ENCODE measurements around the gene GFOD1.
"Not testable (repeated sequence)": the region's sequence is repeated elsewhere in the genome, so short reads cannot be mapped to it uniquely, and the experiment has no call there.

The GFOD1 gene

GRCh38 chr6:13445005-13445743 is 42.2 kb downstream of the GFOD1 start:
- H3K4me3 ChIP-seq (ENCODE audit: low read depth, low read length): no peak overlapping the region
- TF ChIP-seq, protein P1, sequence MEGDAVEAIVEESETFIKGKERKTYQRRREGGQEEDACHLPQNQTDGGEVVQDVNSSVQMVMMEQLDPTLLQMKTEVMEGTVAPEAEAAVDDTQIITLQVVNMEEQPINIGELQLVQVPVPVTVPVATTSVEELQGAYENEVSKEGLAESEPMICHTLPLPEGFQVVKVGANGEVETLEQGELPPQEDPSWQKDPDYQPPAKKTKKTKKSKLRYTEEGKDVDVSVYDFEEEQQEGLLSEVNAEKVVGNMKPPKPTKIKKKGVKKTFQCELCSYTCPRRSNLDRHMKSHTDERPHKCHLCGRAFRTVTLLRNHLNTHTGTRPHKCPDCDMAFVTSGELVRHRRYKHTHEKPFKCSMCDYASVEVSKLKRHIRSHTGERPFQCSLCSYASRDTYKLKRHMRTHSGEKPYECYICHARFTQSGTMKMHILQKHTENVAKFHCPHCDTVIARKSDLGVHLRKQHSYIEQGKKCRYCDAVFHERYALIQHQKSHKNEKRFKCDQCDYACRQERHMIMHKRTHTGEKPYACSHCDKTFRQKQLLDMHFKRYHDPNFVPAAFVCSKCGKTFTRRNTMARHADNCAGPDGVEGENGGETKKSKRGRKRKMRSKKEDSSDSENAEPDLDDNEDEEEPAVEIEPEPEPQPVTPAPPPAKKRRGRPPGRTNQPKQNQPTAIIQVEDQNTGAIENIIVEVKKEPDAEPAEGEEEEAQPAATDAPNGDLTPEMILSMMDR (IDR thresholded peaks at IDR 0.05; ENCODE audit: insufficient read depth, low read depth, low read length, missing control alignments): no peak
- DNase-seq (ENCODE audit: low read depth): no peak

DNA sequence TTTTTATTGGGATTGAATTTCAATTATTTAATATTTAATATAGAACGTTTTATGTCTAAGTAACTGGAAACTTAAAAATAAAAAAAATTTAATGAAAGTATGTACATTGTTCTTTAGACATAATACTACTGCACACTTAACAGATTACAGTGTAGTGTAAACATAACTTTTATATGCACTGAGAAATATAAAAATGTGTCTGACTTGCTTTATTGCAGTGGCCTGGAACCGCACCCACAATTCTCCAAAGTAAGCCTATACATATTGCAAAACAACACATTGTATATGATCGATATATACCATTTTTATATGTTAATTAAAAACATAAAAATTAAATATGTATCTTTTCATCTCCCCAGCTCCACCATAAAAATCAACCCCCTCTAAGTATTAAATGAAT is 42.8 kb downstream of the GFOD1 start:
- TF ChIP-seq, protein P1 (IDR thresholded peaks at IDR 0.05; ENCODE audit: insufficient read depth, low read depth, low read length, missing control alignments): no peak
- no peak overlapping the region for H3K4me3 ChIP-seq (ENCODE audit: low read depth, low read length)
- DNase-seq (ENCODE audit: low read depth): no peak

DNA sequence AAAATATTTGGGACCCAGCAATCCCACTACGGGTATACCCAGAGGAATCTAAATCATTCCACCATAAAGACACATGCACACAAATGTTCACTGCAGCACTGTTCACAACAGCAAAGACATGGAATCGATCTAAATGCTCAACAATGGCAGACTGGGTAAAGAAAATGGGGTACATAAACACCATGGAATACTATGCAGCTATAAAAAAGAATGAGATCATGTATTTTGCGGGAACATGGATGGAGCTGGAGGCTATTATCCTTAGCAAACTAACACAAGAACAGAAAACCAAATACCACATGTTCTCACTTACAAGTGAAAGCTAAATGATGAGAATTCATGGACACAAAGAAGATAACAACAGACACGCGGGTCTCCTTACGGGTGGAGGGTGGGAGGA is 43.4 kb downstream of the GFOD1 start:
- DNase-seq (ENCODE audit: low read depth); H3K4me3 ChIP-seq (ENCODE audit: low read depth, low read length): not testable (repeated sequence)

DNA sequence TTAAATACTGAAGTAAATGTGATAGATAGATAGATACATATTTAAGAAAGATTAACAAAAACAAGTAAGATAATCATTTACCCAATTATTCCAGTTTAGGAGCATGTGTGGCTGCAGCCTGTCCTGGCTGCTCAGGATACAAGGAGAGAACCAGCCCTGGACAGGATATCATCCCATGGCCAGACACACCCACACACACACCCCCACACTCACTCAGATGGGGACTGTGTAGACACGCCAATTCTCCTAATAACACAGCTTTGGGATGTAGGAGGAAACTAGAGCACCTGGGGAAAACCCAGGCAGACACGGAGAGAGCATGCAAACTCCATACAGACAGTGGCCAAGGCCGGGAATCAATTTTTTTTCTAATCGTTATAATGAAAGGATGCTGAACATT is 45.6 kb downstream of the GFOD1 start:
- no peak overlapping the region for H3K4me3 ChIP-seq (ENCODE audit: low read depth, low read length)
- no peak for DNase-seq (ENCODE audit: low read depth)
- TF ChIP-seq, protein P1 (IDR thresholded peaks at IDR 0.05; ENCODE audit: insufficient read depth, low read depth, low read length, missing control alignments): no peak

- no peak overlapping the region for H3K4me3 ChIP-seq (ENCODE audit: low read depth, low read length)
- no peak for DNase-seq (ENCODE audit: low read depth)
- TF ChIP-seq, protein P1 (IDR thresholded peaks at IDR 0.05; ENCODE audit: insufficient read depth, low read depth, low read length, missing control alignments): no peak
Observed at GRCh38 chr6:13439644-13440043, 47.8 kb downstream of the GFOD1 start.

- TF ChIP-seq, protein P1 (IDR thresholded peaks at IDR 0.05; ENCODE audit: insufficient read depth, low read depth, low read length, missing control alignments): no peak
- no peak overlapping the region for H3K4me3 ChIP-seq (ENCODE audit: low read depth, low read length)
- no peak for DNase-seq (ENCODE audit: low read depth)
Observed at GRCh38 chr6:13438126-13438525, 49.3 kb downstream of the GFOD1 start.

- no peak overlapping the region for H3K4me3 ChIP-seq (ENCODE audit: low read depth, low read length)
- TF ChIP-seq, protein P1 (IDR thresholded peaks at IDR 0.05; ENCODE audit: insufficient read depth, low read depth, low read length, missing control alignments): no peak
- DNase-seq (ENCODE audit: low read depth): no peak
Observed at GRCh38 chr6:13437218-13437996, 50.0 kb downstream of the GFOD1 start.

Data from GM12865 (cell line).